Urinary bladder (tissue), 4 donors: ENCODE results near the gene ZNF470. TPM values are rescaled to one million over a fixed set of nuclear protein-coding genes. Genes with fewer than 3 reads are reported as not detected.

ENCODE experiments used
- DNase-seq: peaks from one replicate; pipeline ENCODE4 v3.0.0-alpha.2; 2015; ENCODE audit errors: extremely low spot score
- H3K27ac ChIP-seq: one replicate; pipeline ENCODE4 v1.5.1; 2013; ENCODE audit warnings: low read depth, mild to moderate bottlenecking, moderate library complexity
- H3K36me3 ChIP-seq: one replicate; pipeline ENCODE4 v1.6.1; 2013; ENCODE audit warnings: mild to moderate bottlenecking, moderate library complexity; ENCODE audit not compliant: insufficient read depth
- H3K4me1 ChIP-seq: one replicate; pipeline ENCODE4 v1.6.1; 2013; ENCODE audit warnings: mild to moderate bottlenecking, moderate library complexity; ENCODE audit not compliant: insufficient read depth
- H3K4me3 ChIP-seq: one replicate; pipeline ENCODE4 v1.5.1; 2013; ENCODE audit warnings: low read depth, low read length
- WGBS: extraction: QIAGEN DNeasy Blood & Tissue Kit; methylation state at CpG from one replicate; pipeline ENCODE4 v1.1.7; 2013; 5-methylcytosine and 5-hydroxymethylcytosine counted together
- polyA plus RNA-seq: library from polyadenylated mRNA; stranded (reverse); fragments of 200-250 nt; gene quantifications from one replicate; pipeline ENCODE4 v1.2.3, GENCODE V29; 2013
- total RNA-seq: library from RNA; depleted of rRNA; stranded (reverse); fragments of >200 nt; gene quantifications from one replicate; pipeline ENCODE4 v1.2.3, GENCODE V29; 2014
- donor health status: healthy with polysubstance abuse.
- donor health status: healthy.

ZNF470 gene
- total and polyA plus RNA-seq, 2 donors = 4.0 to 9.7 TPM

GRCh38 chr19:56594446-56594782 is 27.1 kb downstream of the ZNF470 start:
- 62% methylated on average over 4 of the region's 4 CpGs for WGBS
- DNase-seq = no peak
- Histone ChIP-seq H3K27ac (no peak overlapping the region), H3K4me1 (no peaks in the 10 kb centered on the region), H3K4me3 (peak overlapping the region; percentile 80), H3K36me3 (no peaks in the 10 kb centered on the region)

GRCh38 chr19:56594783-56595547 is 27.7 kb downstream of the ZNF470 start, which contains the start of gene ZNF71:
TSS of gene ZNF71 (plus strand) at chr19:56595302. CDS start at chr19:56601559, 6,257 bp downstream.
- peak within 1 kb of the TSS; percentile 31 for H3K27ac ChIP-seq
- WGBS = under 1% methylated on average over 52 of the region's 52 CpGs
- H3K36me3 ChIP-seq = no peaks in the 10 kb centered on the region
- H3K4me1 ChIP-seq = no peaks in the 10 kb centered on the region
- DNase-seq = peak; percentile 72
- H3K4me3 ChIP-seq = peak within 1 kb of the TSS; percentile 80

- DNase-seq = no peak
- H3K4me3 ChIP-seq = peak overlapping the region; percentile 80
- H3K36me3 ChIP-seq = no peaks in the 10 kb centered on the region
- H3K27ac ChIP-seq = peak overlapping the region; percentile 31
- no peaks in the 10 kb centered on the region for H3K4me1 ChIP-seq
- WGBS = 1% methylated on average over 4 of the region's 4 CpGs
These were observed 28.3 kb downstream of the ZNF470 start for GRCh38 chr19:56595548-56595899.

GRCh38 chr19:56596676-56597075 is 29.4 kb downstream of the ZNF470 start:
- WGBS = 83% methylated on average over 4 of the region's 4 CpGs
- Histone ChIP-seq H3K27ac (no peak overlapping the region), H3K4me3 (no peak overlapping the region), H3K4me1 (no peaks in the 10 kb centered on the region), H3K36me3 (no peaks in the 10 kb centered on the region)
- DNase-seq = no peak

- no peaks in the 10 kb centered on the region for H3K4me1 ChIP-seq
- H3K4me3 ChIP-seq = no peak overlapping the region
- no peaks in the 10 kb centered on the region for H3K36me3 ChIP-seq
- no peak for DNase-seq
- 84% methylated on average over 4 of the region's 4 CpGs for WGBS
- no peak overlapping the region for H3K27ac ChIP-seq
These were observed 30.4 kb downstream of the ZNF470 start for GRCh38 chr19:56597696-56598095.

GRCh38 chr19:56601375-56601774 is 34.1 kb downstream of the ZNF470 start:
- Histone ChIP-seq H3K27ac (no peak overlapping the region), H3K36me3 (no peaks in the 10 kb centered on the region), H3K4me3 (no peak overlapping the region), H3K4me1 (no peaks in the 10 kb centered on the region)
- 93% methylated on average over 3 of the region's 3 CpGs for WGBS
- no peak for DNase-seq

- Histone ChIP-seq H3K4me3 (no peak overlapping the region), H3K27ac (no peak overlapping the region), H3K36me3 (no peaks in the 10 kb centered on the region), H3K4me1 (no peaks in the 10 kb centered on the region)
- WGBS = 79% methylated on average over 6 of the region's 6 CpGs
- no peak for DNase-seq
These were observed 36.6 kb downstream of the ZNF470 start for GRCh38 chr19:56603829-56604228.

GRCh38 chr19:56608274-56608964 is 41.2 kb downstream of the ZNF470 start:
- 89% methylated on average over 8 of the region's 8 CpGs for WGBS
- H3K27ac ChIP-seq = no peak overlapping the region
- H3K36me3 ChIP-seq = peaks cover 4% of the 10 kb centered on the region

GRCh38 chr19:56611288-56611687 is 44.0 kb downstream of the ZNF470 start:
- Histone ChIP-seq H3K36me3 (peaks cover 6% of the 10 kb centered on the region), H3K27ac (no peak overlapping the region), H3K4me3 (no peak overlapping the region), H3K4me1 (no peaks in the 10 kb centered on the region)
- DNase-seq = no peak
- WGBS = 74% methylated on average over 8 of the region's 8 CpGs

More at GRCh38 chr19:56608274-56608964, 41.2 kb downstream of the ZNF470 start:
- Histone ChIP-seq H3K4me3 (no peak overlapping the region), H3K4me1 (no peaks in the 10 kb centered on the region)
- DNase-seq = no peak

GRCh38 chr19:56612737-56613136 is 45.5 kb downstream of the ZNF470 start:
- H3K4me3 ChIP-seq = no peak overlapping the region
- H3K36me3 ChIP-seq = peaks cover 6% of the 10 kb centered on the region
- 95% methylated on average over 2 of the region's 2 CpGs for WGBS
- H3K4me1 ChIP-seq = no peaks in the 10 kb centered on the region
- DNase-seq = no peak
- no peak overlapping the region for H3K27ac ChIP-seq

- Histone ChIP-seq H3K36me3 (peaks cover 8% of the 10 kb centered on the region), H3K27ac (no peak overlapping the region), H3K4me1 (no peaks in the 10 kb centered on the region), H3K4me3 (no peak overlapping the region)
- WGBS = 81% methylated on average over 5 of the region's 5 CpGs
- no peak for DNase-seq
These were observed 46.4 kb downstream of the ZNF470 start for GRCh38 chr19:56613639-56614038.

- 95% methylated on average over 8 of the region's 8 CpGs for WGBS
- Histone ChIP-seq H3K27ac (no peak overlapping the region), H3K36me3 (peaks cover 4% of the 10 kb centered on the region), H3K4me1 (no peaks in the 10 kb centered on the region), H3K4me3 (no peak overlapping the region)
- no peak for DNase-seq
These were observed 50.3 kb downstream of the ZNF470 start for GRCh38 chr19:56617531-56617930.

GRCh38 chr19:56619121-56619520 is 51.9 kb downstream of the ZNF470 start:
- Histone ChIP-seq H3K4me3 (no peak overlapping the region), H3K36me3 (peaks cover 2% of the 10 kb centered on the region), H3K4me1 (no peaks in the 10 kb centered on the region), H3K27ac (no peak overlapping the region)
- WGBS = 69% methylated on average over 8 of the region's 8 CpGs
- no peak for DNase-seq

- Histone ChIP-seq H3K36me3 (peaks cover 2% of the 10 kb centered on the region), H3K27ac (no peak overlapping the region), H3K4me1 (no peaks in the 10 kb centered on the region), H3K4me3 (no peak overlapping the region)
- WGBS = 91% methylated on average over 37 of the region's 37 CpGs
- DNase-seq = no peak
These were observed 55.1 kb downstream of the ZNF470 start for GRCh38 chr19:56622374-56622773.
